K562 (cell line): ENCODE measurements around the gene SLC15A1. TPM values are rescaled to one million over a fixed set of nuclear protein-coding genes. Genes with fewer than 3 reads are reported as not detected.

Experiments
- ATAC-seq: fragments of 200-7000 bp; cut with Tn5 transposase; 3 replicates; pipeline ENCODE4 v1.9.1; 2020; ENCODE audit warnings: moderate library complexity
- BruUV-seq: library from RNA; stranded (reverse); fragments of 400-500 nt; replicated peaks from 2 replicates; lab custom pipeline; 2021; lab: Mats Ljungman, UMichigan
- CTCF ChIA-PET: fragments of 300-600 bp; formaldehyde crosslinking; extraction: SDS; loops from one replicate; lab custom pipeline; 2021; ENCODE audit warnings: low intra/inter-chr PET ratio; lab: Yijun Ruan, JAX
- POLR2A ChIA-PET: fragments of 300-600, 350-650 bp; sonication (Branson Sonifier 250); formaldehyde crosslinking; extraction: SDS; loops from one replicate; lab custom pipeline; 2021; ENCODE audit warnings: antibody characterized with exemption, inconsistent platforms; lab: Yijun Ruan, JAX
- DNase-seq, 4 experiments: peaks; one replicate each; pipeline versions ENCODE4 v3.0.0 to v3.0.0-alpha.2; 2011 to 2018; ENCODE audit warnings: low spot score in 3 of 4, mixed read lengths in 3 of 4; ENCODE audit errors: extremely low read depth in 1 of 4
- FAIRE-seq: peaks from 2 replicates; lab custom pipeline; 2011; peaks lifted over from hg19 to GRCh38; lab: Jason Lieb, UNC
- H2AFZ ChIP-seq: 2 replicates; pipeline ENCODE4 v1.6.0; 2011; ENCODE audit warnings: low read depth, low read length, control low read depth, inconsistent platforms
- H3K27ac ChIP-seq: fragments of 200-600 bp; 3 replicates; pipeline ENCODE4 v1.8.0; 2011; ENCODE audit warnings: low read depth, mild to moderate bottlenecking, control low read depth, inconsistent platforms, low read length, moderate library complexity, mixed read lengths; ENCODE audit errors: extremely low read depth
- H3K27me3 ChIP-seq, 2 experiments: fragments of 300-600 bp in 1 of 2; 2 replicates in 1 of 2; 3 replicates in 1 of 2; pipeline versions ENCODE4 v1.6.0 to v1.8.0; 2011; ENCODE audit warnings: inconsistent platforms in 2 of 2, low read length in 2 of 2, mild to moderate bottlenecking in 1 of 2, mixed read lengths in 1 of 2, moderate library complexity in 1 of 2; ENCODE audit not compliant: control insufficient read depth in 2 of 2, insufficient read depth in 2 of 2
- H3K36me3 ChIP-seq: fragments of 300-600 bp; 3 replicates; pipeline ENCODE4 v1.8.0; 2011; ENCODE audit warnings: mild to moderate bottlenecking, low read length, inconsistent platforms; ENCODE audit not compliant: control insufficient read depth, insufficient read depth
- H3K4me1 ChIP-seq, 2 experiments: fragments of 200-600 bp in 1 of 2; replicated peaks in 1 of 2; 2 replicates in 1 of 2; 3 replicates in 1 of 2; pipeline versions ENCODE4 v1.5.1 to v1.8.0; 2011; ENCODE audit warnings: inconsistent platforms in 2 of 2, low read length in 2 of 2, mild to moderate bottlenecking in 1 of 2, mixed read lengths in 1 of 2, moderate library complexity in 1 of 2; ENCODE audit not compliant: control insufficient read depth in 2 of 2, insufficient read depth in 2 of 2
- H3K4me2 ChIP-seq: 2 replicates; pipeline ENCODE4 v1.6.1; 2011; ENCODE audit warnings: low read length, control low read depth, inconsistent platforms, mixed read lengths; ENCODE audit not compliant: insufficient read depth
- H3K4me3 ChIP-seq: fragments of 200-600 bp; sonication (generic), shearing (Covaris generic); 2 replicates; pipeline ENCODE4 v1.5.1; 2016; ENCODE audit warnings: control low read depth, inconsistent platforms
- H3K79me2 ChIP-seq: fragments of 200-600 bp; 3 replicates; pipeline ENCODE4 v1.8.0; 2011; ENCODE audit warnings: low read length, inconsistent platforms; ENCODE audit not compliant: control insufficient read depth, insufficient read depth
- H3K9ac ChIP-seq, 2 experiments: 2 replicates each; pipeline versions ENCODE4 v1.6.0 to v1.6.1; 2011; ENCODE audit warnings: low read depth in 2 of 2, low read length in 2 of 2, control low read depth in 1 of 2, inconsistent platforms in 1 of 2, mild to moderate bottlenecking in 1 of 2, mixed read lengths in 1 of 2; ENCODE audit not compliant: insufficient read depth in 1 of 2
- H3K9me1 ChIP-seq: one replicate; pipeline ENCODE4 v1.6.0; 2011; ENCODE audit warnings: inconsistent platforms, mild to moderate bottlenecking, low read length, moderate library complexity; ENCODE audit not compliant: control insufficient read depth, insufficient read depth
- H3K9me3 ChIP-seq: replicated peaks from 2 replicates; pipeline ENCODE4 v1.5.1; 2011; ENCODE audit warnings: low read depth, low read length, inconsistent platforms; ENCODE audit not compliant: control insufficient read depth, insufficient read depth
- H4K20me1 ChIP-seq: replicated peaks from 2 replicates; pipeline ENCODE4 v1.6.1; 2011; ENCODE audit warnings: low read length, inconsistent platforms, mixed read lengths; ENCODE audit not compliant: control insufficient read depth, insufficient read depth
- EGR1 ChIP-seq: fragments of 450-650 bp; conservative IDR thresholded peaks from 2 replicates; pipeline ENCODE4 v1.6.1; 2017; ENCODE audit warnings: mild to moderate bottlenecking
- GABPB1 ChIP-seq: sonication (generic); formaldehyde crosslinking; IDR thresholded peaks from 2 replicates; pipeline ENCODE4 v1.8.0; 2022; ENCODE audit warnings: mild to moderate bottlenecking, missing genetic modification reagents
- L3MBTL2 ChIP-seq: fragments of 450-650 bp; IDR thresholded peaks from 2 replicates; pipeline ENCODE4 v1.6.1; 2016; ENCODE audit warnings: mild to moderate bottlenecking, moderate library complexity
- NCOA1 ChIP-seq: fragments of 450-650 bp; IDR thresholded peaks from 2 replicates; pipeline ENCODE4 v1.6.1; 2016; ENCODE audit warnings: low read depth
- PML ChIP-seq: IDR thresholded peaks from 2 replicates; pipeline ENCODE4 v1.6.1; 2012; ENCODE audit warnings: low read length, inconsistent platforms
- TEAD4 ChIP-seq, 2 experiments: sonication (generic) in 1 of 2; formaldehyde crosslinking in 1 of 2; IDR thresholded peaks; 2 replicates each; pipeline versions ENCODE4 v1.6.1 to v1.8.0; 2012 to 2022; ENCODE audit warnings: borderline replicate concordance in 1 of 2, inconsistent platforms in 1 of 2, low read length in 1 of 2, mild to moderate bottlenecking in 1 of 2, missing genetic modification reagents in 1 of 2
- YY1 ChIP-seq, 3 experiments: IDR thresholded peaks; 2 replicates each; pipeline ENCODE4 v1.6.1; 2011; ENCODE audit warnings: low read length in 2 of 3, mild to moderate bottlenecking in 2 of 3, moderate library complexity in 2 of 3, borderline replicate concordance in 1 of 3, control low read depth in 1 of 3, low read depth in 1 of 3; ENCODE audit not compliant: insufficient read depth in 3 of 3, insufficient replicate concordance in 2 of 3, control insufficient read depth in 1 of 3, insufficient read length in 1 of 3; ENCODE audit errors: extremely low read depth in 1 of 3
- ZSCAN32 ChIP-seq: fragments of 450-650 bp; formaldehyde crosslinking; IDR thresholded peaks from 2 replicates; pipeline ENCODE4 v1.4.0; 2020; ENCODE audit warnings: mild to moderate bottlenecking, moderate library complexity
- WGBS: fragments of 100-300 bp; shearing (Covaris generic); methylation state at CpG from one replicate; pipeline ENCODE4 v1.1.6; 2016; ENCODE audit warnings: low coverage, mixed read lengths; ENCODE audit not compliant: insufficient coverage; ENCODE audit errors: missing lambda C conversion rate; 5-methylcytosine and 5-hydroxymethylcytosine counted together
- in situ Hi-C: fragments of 300-500 bp; cut with MboI; formaldehyde crosslinking; loops from 4 replicates; pipeline ENCODE4 v1.15.0; 2018; ENCODE audit warnings: inconsistent platforms, mixed read lengths
- intact Hi-C: fragments of 100-400 bp; cut with micrococcal nuclease; formaldehyde crosslinking; loops from 2 replicates; pipeline ENCODE4 v1.14.2; 2022
- polyA plus RNA-seq, 8 experiments: library from polyadenylated mRNA; depleted of rRNA in 4 of 8; stranded (reverse) in 5 of 8; unstranded in 3 of 8; fragments of >200 nt; fragmentation: Nextera tagmentation in 2 of 8; fragmentation: Illumina TruSeq in 1 of 8; extraction: Ambion mirVana in 2 of 8; extraction: Trizol in 1 of 8; gene quantifications; 2 replicates each; pipeline versions ENCODE4 v1.2.1 to v1.2.3, GENCODE V29; 2011 to 2014; ENCODE audit warnings: inconsistent platforms in 1 of 8, missing spikeins in 1 of 8
- total RNA-seq, 7 experiments: library from RNA; depleted of rRNA in 6 of 7; stranded (reverse); fragments of >200 nt in 6 of 7; fragmentation: Illumina TruSeq in 2 of 7; extraction: Trizol in 2 of 7; gene quantifications; 2 replicates each; pipeline versions ENCODE4 v1.2.1 to v1.2.3, GENCODE V29; 2011 to 2021; ENCODE audit warnings: low replicate concordance in 1 of 7
- TF ChIP-seq, protein P1 (sequence below), 2 experiments: fragments of 450-650 bp; conservative IDR thresholded peaks; 2 replicates each; pipeline ENCODE4 v1.6.1; 2017; ENCODE audit warnings: mild to moderate bottlenecking in 2 of 2, moderate library complexity in 2 of 2

SLC15A1 gene
- total and polyA plus RNA-seq, 9 of the 15 experiments (the other 6 are each of a cell fraction or from before 2014, with no cell fraction given), result not detected

- TF ChIP-seq EGR1 (peak; percentile 9; the same call in 1 of the 2 replicates), PML (0 out of 2 replicates have a peak, but pooled peaks have one; percentile 34), L3MBTL2 (peak; percentile 85), NCOA1 (peak; percentile 40; the same call in 1 of the 2 replicates), YY1 (IDR thresholded peaks at IDR 0.05; ENCODE audit: borderline replicate concordance in 1 of 3, control insufficient read depth in 1 of 3, extremely low read depth in 1 of 3, insufficient read depth in 3 of 3, insufficient read length in 1 of 3, insufficient replicate concordance in 2 of 3, low read depth in 1 of 3, low read length in 2 of 3) (peak in 2 of 3 experiments; percentile 65 to 85), TEAD4 (IDR thresholded peaks at IDR 0.05; ENCODE audit: low read length) (peak; percentile 78), TEAD4 (CRISPR knock-in tag; IDR thresholded peaks at IDR 0.05; ENCODE audit: borderline replicate concordance) (no peak)
- TF ChIP-seq, protein P1, sequence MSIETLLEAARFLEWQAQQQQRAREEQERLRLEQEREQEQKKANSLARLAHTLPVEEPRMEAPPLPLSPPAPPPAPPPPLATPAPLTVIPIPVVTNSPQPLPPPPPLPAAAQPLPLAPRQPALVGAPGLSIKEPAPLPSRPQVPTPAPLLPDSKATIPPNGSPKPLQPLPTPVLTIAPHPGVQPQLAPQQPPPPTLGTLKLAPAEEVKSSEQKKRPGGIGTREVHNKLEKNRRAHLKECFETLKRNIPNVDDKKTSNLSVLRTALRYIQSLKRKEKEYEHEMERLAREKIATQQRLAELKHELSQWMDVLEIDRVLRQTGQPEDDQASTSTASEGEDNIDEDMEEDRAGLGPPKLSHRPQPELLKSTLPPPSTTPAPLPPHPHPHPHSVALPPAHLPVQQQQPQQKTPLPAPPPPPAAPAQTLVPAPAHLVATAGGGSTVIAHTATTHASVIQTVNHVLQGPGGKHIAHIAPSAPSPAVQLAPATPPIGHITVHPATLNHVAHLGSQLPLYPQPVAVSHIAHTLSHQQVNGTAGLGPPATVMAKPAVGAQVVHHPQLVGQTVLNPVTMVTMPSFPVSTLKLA (conservative IDR thresholded peaks at IDR 0.05), result peak; percentile 36 to 65; a peak in 2 of 4 replicates
These were observed 44.3 kb upstream of the SLC15A1 start (continued) for GRCh38 chr13:98796798-98797197.

GRCh38 chr13:98796191-98796590 is 43.7 kb upstream of the SLC15A1 start:
- ATAC-seq, result no peak
- Histone ChIP-seq H3K36me3 (peaks cover 39% of the 10 kb centered on the region; the same call in 2 of the 3 replicates), H3K4me3 (no peak overlapping the region), H2AFZ (peak overlapping the region; percentile 62), H3K27ac (0 out of 3 replicates have a peak overlapping the region, but pooled peaks have one; percentile 35), H3K4me1 (peaks cover 4 to 14% of the 10 kb centered on the region in 2 experiments; a peak in 4 of 5 replicates), H3K9ac (no peak overlapping the region), H3K27me3 (no peaks in the 10 kb centered on the region), H4K20me1 (no peaks in the 10 kb centered on the region), H3K4me2 (no peak overlapping the region), H3K9me1 (no peaks in the 10 kb centered on the region), H3K9me3 (no peaks in the 10 kb centered on the region), H3K79me2 (no peaks in the 10 kb centered on the region)
- ChIA-PET POLR2A (no interaction called here), CTCF (no interaction called here)
- WGBS, result 76% methylated on average over 5 of the region's 5 CpGs
- no peak for FAIRE-seq
- BruUV-seq, result no TSS peak
- intact Hi-C loops (no loop called here), in situ Hi-C loops (no loop called here)
- TF ChIP-seq GABPB1 (0 out of 2 replicates have a peak, but pooled peaks have one; percentile 9), ZSCAN32 (CRISPR knock-in tag) (no peak)
- no peak for DNase-seq
